ENCODE measurements around the gene EPAS1.

The EPAS1 gene

DNA sequence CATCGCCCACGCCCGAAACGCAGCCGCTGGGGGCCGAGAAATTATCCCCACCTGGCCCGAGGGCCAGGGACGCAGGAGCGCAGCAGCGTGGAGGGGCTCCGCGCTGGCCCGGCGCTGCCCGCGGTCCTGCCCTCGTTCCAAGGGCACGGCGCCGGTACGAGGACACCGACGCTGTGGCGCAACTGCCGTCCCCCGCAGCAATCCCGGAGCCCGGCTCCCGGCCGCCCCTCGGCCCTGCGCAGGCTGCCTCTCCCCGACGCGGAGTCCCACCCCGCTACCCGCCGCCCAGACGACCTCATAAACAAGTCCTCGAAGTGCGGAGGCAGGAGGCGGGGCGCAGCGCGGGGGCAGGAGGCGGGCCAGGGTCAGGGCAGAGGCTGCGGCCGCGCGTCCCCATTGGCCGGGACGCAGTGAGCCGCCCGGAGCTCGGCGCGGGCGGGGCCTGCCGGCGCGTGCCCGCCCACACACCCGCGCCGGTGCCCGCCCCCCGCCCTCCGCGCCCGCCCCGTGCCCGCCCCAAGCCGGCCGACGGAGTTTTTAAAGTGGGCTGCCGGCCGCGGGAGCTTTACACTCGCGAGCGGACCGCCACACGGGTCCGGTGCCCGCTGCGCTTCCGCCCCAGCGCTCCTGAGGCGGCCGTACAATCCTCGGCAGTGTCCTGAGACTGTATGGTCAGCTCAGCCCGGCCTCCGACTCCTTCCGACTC lies at the start of gene EPAS1:
TSS of gene EPAS1 (plus strand) at position 568 of the 706 bp plus-strand sequence. CDS start 505 bp downstream, outside the sequence.
- DNase-seq (ENCODE audit: low read depth), result peak; percentile 65

DNA sequence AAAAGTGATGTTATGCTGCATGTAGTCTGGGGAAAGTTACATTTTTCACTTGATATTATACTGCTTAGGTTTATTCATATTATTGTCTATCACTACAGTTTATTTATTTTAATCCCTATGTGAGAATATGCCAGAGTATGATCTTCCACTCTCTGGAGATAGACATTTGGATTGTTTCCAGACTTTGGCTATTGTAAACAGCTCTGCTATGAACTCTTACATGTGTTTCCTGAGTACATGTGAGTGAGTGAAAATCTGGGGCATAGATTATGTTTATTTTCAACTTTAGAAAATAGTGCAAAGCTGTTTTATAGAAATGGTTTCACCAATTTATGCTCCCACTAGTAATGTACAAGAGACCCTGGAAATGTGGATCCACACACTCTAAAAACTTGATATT lies 49.0 kb upstream of the EPAS1 start:
- DNase-seq (ENCODE audit: low read depth), result no peak

DNA sequence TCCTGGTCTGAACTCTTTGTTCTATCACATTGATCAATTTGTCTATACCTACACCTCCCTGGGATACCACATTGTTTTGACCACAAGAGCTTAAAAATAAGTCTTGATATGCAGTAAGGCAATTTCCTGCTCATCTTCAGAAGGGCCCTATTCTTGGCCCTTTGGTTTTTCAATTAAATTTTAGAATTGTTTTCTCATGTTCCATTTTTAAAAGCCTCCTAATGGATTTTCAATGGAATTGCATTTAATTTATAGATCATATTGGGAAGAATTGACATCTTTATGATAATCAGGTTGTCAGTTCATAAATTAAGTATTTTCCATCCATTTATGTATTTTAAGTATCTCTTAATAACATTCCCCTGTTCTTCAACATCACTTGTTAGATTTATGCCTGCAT lies 47.6 kb upstream of the EPAS1 start:
- DNase-seq (ENCODE audit: low read depth), result no peak

- DNase-seq (ENCODE audit: low read depth), result no peak
These were observed 44.1 kb upstream of the EPAS1 start for GRCh38 chr2:46252891-46253659.

DNA sequence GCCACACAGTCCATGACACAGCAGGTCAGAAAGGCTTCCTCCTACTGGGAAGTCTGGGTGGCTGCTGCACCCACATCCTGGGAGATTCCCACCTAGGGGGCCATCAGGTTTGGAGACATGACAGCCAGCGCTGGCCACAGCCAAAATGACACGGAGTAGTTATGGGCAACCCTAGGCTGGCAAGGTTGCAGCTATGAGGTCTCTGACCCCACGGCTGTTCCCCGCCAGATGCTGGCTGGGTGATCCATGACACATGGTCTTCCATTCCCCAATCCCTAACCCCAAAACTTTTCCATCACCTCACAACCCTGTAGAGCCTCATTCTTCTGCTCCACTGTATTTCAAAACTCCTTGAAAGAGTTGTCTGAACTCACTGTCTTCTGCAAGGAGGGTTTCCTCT lies 42.7 kb upstream of the EPAS1 start:
- DNase-seq (ENCODE audit: low read depth), result no peak

- DNase-seq (ENCODE audit: low read depth), result no peak
These were observed 40.6 kb upstream of the EPAS1 start for GRCh38 chr2:46256563-46257142.

DNA sequence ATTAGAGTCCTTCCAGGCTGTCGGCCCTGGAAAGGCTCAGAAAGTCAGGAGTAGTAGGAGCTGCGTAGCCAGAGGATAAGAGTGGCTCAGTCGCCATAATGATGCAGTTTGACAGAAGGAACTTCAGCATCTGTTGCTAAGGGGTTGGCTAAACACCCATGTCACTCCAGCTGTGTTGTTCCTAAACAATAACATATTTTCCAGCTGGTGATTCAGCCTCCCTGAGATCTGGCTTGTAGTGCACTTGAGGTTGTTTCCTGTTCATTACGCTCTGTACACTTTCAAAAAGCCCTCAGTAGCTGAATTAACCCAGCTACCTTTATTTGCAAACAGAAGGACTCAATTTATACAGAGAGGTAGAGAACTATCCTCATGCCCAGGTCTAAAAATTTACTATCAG lies 39.7 kb upstream of the EPAS1 start:
- DNase-seq (ENCODE audit: low read depth), result no peak

- no peak for DNase-seq (ENCODE audit: low read depth)
These were observed 39.2 kb upstream of the EPAS1 start for GRCh38 chr2:46257980-46258379.

GRCh38 chr2:46258937-46259776 lies 38.0 kb upstream of the EPAS1 start:
- no peak for DNase-seq (ENCODE audit: low read depth)

GRCh38 chr2:46259777-46260168 lies 37.4 kb upstream of the EPAS1 start:
- no peak for DNase-seq (ENCODE audit: low read depth)

DNA sequence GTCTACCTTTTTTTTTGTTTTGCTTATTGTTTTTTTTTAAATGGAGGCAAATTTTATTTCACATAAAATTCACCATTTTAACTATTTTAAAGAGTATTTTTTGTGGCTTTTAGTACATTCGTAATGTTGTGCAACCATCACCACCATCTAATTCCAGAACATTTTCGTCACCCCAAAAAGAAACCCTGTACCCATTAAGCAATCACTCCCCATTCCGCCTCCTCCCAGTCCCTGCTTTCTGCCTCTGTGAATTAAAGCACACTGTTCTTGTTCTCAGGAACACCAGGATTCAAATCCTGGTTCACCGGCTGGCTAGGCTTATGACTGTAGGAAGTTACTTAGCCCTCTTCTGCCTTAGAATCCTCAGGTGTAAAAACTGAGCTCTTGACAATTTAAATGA lies 36.9 kb upstream of the EPAS1 start:
- DNase-seq (ENCODE audit: low read depth), result no peak

- DNase-seq (ENCODE audit: low read depth), result no peak
These were observed 34.8 kb upstream of the EPAS1 start for GRCh38 chr2:46262248-46262938.

GRCh38 chr2:46263347-46263746 lies 33.9 kb upstream of the EPAS1 start:
- DNase-seq (ENCODE audit: low read depth), result no peak

DNA sequence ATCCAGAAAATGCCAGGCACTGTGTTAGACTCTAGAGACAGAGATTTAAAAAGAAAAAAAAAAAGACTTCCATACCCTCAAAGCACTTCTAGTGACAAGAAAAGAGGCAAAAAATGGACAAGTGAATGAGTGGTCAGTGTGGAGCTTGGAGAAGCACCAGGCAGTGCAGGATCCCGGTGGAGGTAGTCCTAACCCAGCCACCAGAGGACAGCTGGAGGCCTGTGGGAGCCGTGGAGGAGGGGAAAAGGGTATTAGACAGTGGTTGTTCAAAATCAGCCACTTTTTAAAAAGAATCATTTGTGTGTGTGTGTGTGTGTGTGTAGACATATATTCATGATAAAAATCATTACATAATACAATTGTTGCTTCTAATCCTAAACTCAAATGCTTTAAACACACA lies 32.8 kb upstream of the EPAS1 start:
- DNase-seq (ENCODE audit: low read depth), result no peak

- no peak for DNase-seq (ENCODE audit: low read depth)
These were observed 31.1 kb upstream of the EPAS1 start for GRCh38 chr2:46266134-46266533.

GRCh38 chr2:46267616-46268015 lies 29.6 kb upstream of the EPAS1 start:
- DNase-seq (ENCODE audit: low read depth), result no peak

GRCh38 chr2:46268196-46268595 lies 29.0 kb upstream of the EPAS1 start:
- no peak for DNase-seq (ENCODE audit: low read depth)

DNA sequence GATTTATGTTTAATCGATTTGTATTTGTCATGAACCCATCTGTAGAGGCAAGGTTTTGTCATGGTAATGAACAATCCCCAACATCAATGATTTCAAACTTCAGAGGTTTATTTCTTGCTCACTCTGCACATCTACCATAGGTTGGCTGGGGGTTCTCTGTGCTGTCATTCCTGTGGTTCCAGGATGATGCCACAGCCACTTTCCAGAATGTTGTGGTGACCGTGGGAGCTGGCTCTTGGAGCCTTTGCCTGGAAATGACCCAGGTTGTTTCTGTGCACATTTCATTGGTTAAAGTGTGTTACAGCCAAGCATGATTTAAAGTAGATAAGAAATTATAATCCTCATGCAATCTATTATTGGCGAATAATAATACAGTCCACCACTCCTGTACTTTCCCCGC lies 28.2 kb upstream of the EPAS1 start:
- DNase-seq (ENCODE audit: low read depth), result no peak

DNA sequence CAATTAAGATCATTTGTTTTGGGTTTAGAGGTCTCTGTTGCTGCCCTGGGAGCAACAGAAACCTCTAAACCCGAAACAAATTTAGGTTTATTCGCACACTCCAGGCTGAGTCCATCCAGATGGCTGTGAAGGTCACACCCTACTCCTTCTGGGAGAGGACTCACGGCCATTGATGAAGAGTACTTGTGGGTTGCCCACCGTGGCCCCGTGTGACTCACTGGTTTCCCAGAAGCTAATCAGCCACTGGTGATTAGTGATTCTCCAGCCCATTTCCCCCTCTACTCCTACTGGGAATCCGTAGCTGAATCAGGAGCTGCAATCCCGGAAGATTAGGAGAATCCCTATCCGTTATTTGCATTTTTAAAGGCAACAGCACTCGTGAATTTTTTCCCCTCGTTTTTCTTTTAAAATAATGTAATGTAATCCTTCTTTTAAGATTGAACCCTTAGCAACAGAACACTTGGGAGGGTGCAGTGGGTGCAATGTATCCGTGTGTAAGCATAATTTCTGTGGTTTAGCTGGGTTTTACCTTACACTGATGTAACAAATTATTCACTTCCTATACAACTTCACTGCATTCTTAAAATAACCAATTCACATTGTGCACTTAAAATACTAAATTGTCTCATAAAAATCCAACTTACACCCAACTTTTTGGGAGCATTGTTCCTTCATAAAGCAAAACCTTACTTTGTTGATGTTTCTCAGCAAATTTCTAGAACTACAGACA lies 27.5 kb upstream of the EPAS1 start:
- DNase-seq (ENCODE audit: low read depth), result no peak

GRCh38 chr2:46270384-46270783 lies 26.8 kb upstream of the EPAS1 start:
- DNase-seq (ENCODE audit: low read depth), result no peak

- DNase-seq (ENCODE audit: low read depth), result no peak
These were observed 23.9 kb upstream of the EPAS1 start for GRCh38 chr2:46273225-46273863.
